ENCODE measurements around the gene NACA.
A peak's percentile ranks its signal among the peaks of the same experiment; 100 is the strongest.

The NACA gene

GRCh38 chr12:56687223-56688128, 37.6 kb downstream of the NACA start:
- DNase-seq: peak; percentile 64 to 88

DNA sequence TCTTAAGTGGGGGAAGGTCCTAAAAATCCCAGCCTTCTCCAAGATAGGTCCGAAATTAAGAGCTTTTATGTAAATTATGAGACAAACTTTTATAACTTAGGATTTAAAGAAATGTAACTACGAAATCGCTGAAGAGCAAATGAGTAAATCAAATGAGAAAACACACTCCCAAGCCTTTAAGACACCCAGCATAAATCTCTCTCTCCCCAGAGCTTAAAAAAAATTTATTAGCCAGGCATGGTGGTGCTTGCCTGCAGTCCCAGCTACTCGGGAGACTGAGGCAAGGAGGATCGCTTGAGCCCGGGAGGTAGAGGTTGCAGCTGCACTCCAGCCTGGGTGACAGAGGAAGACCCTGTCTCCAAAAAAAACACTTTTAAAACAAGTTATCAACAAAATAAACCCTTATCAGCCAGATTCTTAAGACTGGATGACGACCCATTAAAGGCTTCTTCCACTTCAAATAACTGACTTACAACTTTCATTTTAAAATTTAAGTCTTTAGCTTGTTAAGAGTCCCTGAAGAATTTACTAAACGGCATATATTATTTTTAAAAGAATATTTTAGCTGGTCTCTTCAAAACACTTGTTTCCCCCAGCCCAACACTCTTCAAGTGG, 40.2 kb downstream of the NACA start:
- DNase-seq: no peak

DNA sequence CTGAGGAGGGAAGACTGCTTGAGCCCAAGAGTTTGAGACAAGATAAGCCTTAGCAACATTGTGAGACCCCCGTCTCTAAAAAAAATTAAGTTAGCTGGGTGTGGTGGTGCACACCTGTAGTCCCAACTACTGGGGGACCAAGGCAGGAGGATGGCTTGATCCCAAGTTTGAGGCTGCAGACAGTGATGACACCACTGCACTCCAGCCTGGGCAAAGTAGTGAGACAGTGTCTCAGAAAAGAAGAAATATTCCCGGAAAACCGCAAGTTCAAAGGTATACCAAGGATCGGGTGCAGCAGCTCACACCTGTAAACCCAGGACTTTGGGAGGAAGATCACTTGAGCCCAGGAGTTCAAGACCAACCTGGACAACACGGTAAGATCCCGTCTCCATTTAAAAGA, 42.8 kb downstream of the NACA start:
- no peak for DNase-seq

DNA sequence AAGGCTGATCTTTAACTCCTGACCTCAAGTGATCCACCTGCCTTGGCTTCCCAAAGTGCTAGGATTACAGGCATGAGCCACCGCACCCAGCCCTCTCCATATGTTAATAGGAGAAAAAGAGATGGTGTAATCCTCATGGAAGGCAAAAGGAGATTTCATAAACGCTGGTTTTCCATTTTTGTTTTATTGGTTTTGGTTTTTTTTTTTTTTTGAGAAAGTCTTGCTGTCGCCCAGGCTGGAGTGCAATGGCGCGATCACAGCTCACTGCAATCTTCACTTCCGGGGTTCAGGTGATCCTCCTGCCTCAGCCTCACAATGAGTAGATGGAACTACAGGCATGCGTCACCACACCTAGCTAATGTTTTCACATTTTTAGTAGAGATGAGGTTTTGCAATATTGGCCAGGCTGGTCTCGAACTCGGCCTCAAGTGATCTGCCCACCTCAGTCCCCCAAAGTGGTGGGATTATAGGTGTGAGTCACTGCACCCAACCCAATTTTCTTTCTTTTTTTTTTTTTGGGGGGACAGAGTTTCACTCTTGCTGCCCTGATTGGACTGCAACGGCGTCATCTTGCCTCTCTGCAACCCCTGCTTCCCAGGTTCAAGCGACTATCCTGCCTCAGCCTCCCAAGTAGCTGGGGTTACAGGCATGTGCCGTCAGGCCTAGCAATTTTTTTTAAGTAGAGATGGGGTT, 45.1 kb downstream of the NACA start:
- no peak for DNase-seq

- DNase-seq: no peak
Measured at GRCh38 chr12:56678852-56679251, 46.2 kb downstream of the NACA start.

GRCh38 chr12:56677680-56678079, 47.4 kb downstream of the NACA start:
- no peak for DNase-seq

GRCh38 chr12:56676851-56677580, 48.1 kb downstream of the NACA start:
- no peak for DNase-seq

DNA sequence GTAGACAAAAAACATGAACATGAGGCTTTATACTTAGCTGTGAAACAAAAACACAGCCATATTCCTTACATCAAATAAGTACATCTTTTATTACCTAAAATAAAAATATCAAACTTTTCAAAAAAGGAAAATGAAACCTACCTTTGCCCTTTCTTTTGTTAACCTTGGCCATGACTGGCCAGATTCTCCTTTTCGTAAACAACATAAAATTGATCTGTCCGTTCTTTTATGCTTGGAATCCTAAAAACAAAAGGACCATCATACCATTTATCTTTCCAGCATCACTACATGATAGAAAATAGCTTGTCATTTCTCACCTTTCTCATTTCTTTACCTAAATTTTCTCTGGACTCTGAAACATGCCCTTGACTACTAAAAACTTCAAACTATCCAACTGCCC, 53.5 kb downstream of the NACA start:
- no peak for DNase-seq

DNA sequence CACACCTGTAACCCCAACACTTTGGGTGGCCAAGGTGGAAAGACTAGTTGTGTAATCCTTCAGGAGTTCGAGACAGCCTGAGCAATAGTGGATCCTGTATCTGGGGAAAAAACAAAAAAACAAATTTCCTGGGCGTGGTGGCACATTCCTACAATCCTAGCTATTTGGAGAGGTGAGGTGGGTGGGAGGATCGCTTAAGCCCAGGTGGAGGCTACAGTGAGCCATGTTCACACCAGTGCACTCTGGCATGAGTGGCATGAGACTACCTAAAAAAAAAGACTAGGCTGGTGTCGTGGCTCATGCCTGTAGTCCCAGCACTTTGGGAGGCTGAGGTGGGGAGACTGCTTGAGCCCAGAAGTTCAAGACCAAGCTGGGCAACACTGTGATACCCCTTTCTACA, 54.3 kb downstream of the NACA start:
- DNase-seq: no peak

DNA sequence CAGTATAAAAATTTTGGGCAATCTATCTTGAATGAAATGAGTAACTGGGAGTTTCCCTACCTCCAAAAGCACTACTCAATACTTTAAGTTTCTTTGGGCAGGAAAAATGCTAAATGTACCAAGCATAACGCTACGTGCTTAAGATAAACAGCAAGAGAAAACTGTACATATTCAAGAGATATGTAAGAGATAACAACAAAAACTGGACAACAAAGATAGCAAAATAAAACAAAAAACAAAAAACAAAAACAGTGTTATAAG, 57.0 kb downstream of the NACA start:
- no peak for DNase-seq

Measured in inflammatory macrophage (primary cell).